Right atrium auricular region (tissue), 2 donors: ENCODE measurements around the gene HOXC5. TPM values are rescaled to one million over a fixed set of nuclear protein-coding genes. Genes with fewer than 3 reads are reported as not detected.

ENCODE experiments used
- DNase-seq: peaks from one replicate; pipeline ENCODE4 v3.0.0-alpha.2; 2019; ENCODE audit warnings: low spot score
- H3K27ac ChIP-seq, 2 donors: fragments of 200-600 bp; sonication (generic); 1 replicate in 1 of 2; 2 replicates in 1 of 2; pipeline ENCODE4 v1.5.1; 2016 to 2019
- H3K27me3 ChIP-seq, 2 donors: fragments of 200-600 bp; sonication (generic); one replicate each; pipeline versions ENCODE4 v1.5.1 to v1.6.0; 2017 to 2019
- H3K36me3 ChIP-seq: fragments of 200-600 bp; sonication (generic); one replicate; pipeline ENCODE4 v1.5.1; 2016
- H3K4me1 ChIP-seq, 2 donors: fragments of 200-600 bp; sonication (generic); one replicate each; pipeline versions ENCODE4 v1.5.1 to v1.6.0; 2017 to 2019
- H3K4me3 ChIP-seq, 2 donors: fragments of 200-600 bp; sonication (generic); 1 replicate in 1 of 2; 2 replicates in 1 of 2; pipeline ENCODE4 v1.5.1; 2017 to 2019; ENCODE audit warnings: mild to moderate bottlenecking in 1 of 2, moderate library complexity in 1 of 2
- H3K9me3 ChIP-seq, 2 donors: fragments of 200-600 bp; sonication (generic); one replicate each; pipeline ENCODE4 v1.5.1; 2019
- CTCF ChIP-seq, 2 donors: fragments of 200-600 bp; sonication (generic); IDR thresholded peaks; one replicate each; pipeline ENCODE4 v1.5.1; 2019; ENCODE audit warnings: antibody characterized with exemption in 2 of 2
- total RNA-seq, 2 donors: library from RNA; depleted of rRNA; stranded (reverse); fragments of >200 nt; gene quantifications; one replicate each; pipeline ENCODE4 v1.1.0, GENCODE V29; 2016

HOXC5 gene
- under 1 TPM in 1 of 2 donors, not detected in 1; 0.33 TPM for total RNA-seq

DNA sequence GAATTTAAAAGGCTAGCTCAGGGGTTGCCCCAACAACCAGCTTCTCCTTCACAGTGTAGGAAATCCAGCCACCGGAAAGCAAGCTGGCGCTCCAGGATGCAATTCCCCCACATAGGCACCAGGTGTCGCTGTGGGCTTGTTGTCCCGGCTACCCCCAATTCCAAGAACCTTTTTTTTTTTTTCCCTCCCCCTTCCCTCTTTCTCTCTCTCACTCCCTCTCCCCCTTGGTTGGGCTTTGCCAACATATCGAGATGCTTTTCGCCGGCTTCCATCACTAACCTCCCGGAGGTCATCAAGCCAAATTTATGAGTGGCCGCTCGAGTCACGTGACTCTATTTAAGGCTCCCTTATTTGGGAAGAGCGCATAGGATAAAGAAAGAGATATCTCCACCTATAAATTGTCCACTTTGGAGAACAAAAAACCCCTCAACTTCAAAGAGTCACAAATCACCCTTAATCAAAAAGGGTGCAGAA lies at the start of gene HOXC5:
TSS of gene HOXC5 (plus strand) at position 424 of the 474 bp plus-strand sequence. CDS start 73 bp downstream, outside the sequence.
- peaks cover 47 to 65% of the 10 kb centered on the region in 2 donors for H3K27me3 ChIP-seq
- H3K27ac ChIP-seq = no peak within 1 kb of the TSS
- H3K36me3 ChIP-seq = no peaks in the 10 kb centered on the region
- peak; percentile 70 to 88 for TF ChIP-seq CTCF (IDR thresholded peaks at IDR 0.05)
- peak; percentile 69 for DNase-seq
- peak within 1 kb of the TSS; percentile 16 to 40 for H3K4me3 ChIP-seq
- H3K9me3 ChIP-seq = peaks cover 0 to 6% of the 10 kb centered on the region in 2 donors
- H3K4me1 ChIP-seq = peaks cover 0 to 34% of the 10 kb centered on the region in 2 donors

DNA sequence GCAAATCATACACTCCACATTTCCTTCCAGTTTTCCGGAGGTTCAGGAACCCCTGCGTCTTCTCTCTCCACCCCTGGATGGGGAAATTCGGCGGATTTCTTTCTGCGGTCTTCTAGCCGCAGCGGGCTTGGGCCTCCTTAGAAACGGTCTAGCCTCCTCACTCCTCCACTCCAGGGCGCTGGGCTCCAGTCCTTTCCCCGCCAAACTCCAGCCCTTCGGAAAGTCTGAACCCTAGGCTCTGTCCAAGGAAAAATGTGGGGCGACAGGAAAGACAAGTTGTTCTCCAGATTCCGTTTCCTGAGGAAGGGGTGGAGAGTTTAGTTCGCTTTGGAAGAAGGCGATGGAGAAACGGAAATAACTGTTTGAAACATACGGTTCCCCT lies 49.3 kb upstream of the HOXC5 start:
- Histone ChIP-seq H3K27me3 (peaks cover 69 to 74% of the 10 kb centered on the region in 2 donors), H3K4me3 (no peak overlapping the region), H3K27ac (no peak overlapping the region), H3K36me3 (no peaks in the 10 kb centered on the region), H3K9me3 (no peaks in the 10 kb centered on the region), H3K4me1 (peaks cover 0 to 25% of the 10 kb centered on the region in 2 donors)
- TF ChIP-seq CTCF (IDR thresholded peaks at IDR 0.05) = no peak
- no peak for DNase-seq

DNA sequence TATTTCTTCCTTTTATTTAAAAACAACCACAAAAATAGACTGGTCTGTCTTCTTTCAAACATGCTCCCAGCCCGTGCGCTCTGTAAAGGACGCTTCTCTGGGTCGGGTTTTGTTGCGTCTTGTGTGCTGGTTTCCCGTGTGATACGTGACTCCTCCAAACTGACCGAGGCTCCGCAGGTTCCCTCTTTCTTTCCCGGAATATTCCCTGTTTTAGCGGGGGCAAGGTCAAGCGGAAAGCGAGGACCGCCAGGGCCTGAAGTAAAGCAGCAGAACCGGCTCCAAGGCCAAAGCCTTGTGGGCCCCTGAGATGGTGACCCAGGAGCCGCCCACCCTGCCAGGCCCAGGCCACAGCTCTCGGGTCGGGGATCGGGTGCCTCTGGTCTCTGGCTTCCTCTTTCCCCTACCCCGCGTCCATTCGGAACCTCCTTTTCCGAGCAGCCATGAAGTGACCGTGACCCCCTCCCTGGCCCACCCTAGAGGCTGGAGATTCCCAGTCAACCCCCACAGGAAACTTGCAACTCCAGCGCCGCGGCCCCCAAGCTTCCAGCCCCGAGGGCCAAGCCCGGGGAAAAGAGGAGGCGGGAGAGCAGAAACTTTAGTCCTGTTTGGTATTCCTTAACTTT lies 48.8 kb upstream of the HOXC5 start:
- H3K4me3 ChIP-seq = no peak overlapping the region
- H3K27me3 ChIP-seq = peaks cover 73 to 74% of the 10 kb centered on the region in 2 donors
- no peak for DNase-seq
- no peaks in the 10 kb centered on the region for H3K9me3 ChIP-seq
- no peak for TF ChIP-seq CTCF (IDR thresholded peaks at IDR 0.05)
- H3K27ac ChIP-seq = no peak overlapping the region
- H3K36me3 ChIP-seq = no peaks in the 10 kb centered on the region
- peaks cover 0 to 26% of the 10 kb centered on the region in 2 donors for H3K4me1 ChIP-seq

DNA sequence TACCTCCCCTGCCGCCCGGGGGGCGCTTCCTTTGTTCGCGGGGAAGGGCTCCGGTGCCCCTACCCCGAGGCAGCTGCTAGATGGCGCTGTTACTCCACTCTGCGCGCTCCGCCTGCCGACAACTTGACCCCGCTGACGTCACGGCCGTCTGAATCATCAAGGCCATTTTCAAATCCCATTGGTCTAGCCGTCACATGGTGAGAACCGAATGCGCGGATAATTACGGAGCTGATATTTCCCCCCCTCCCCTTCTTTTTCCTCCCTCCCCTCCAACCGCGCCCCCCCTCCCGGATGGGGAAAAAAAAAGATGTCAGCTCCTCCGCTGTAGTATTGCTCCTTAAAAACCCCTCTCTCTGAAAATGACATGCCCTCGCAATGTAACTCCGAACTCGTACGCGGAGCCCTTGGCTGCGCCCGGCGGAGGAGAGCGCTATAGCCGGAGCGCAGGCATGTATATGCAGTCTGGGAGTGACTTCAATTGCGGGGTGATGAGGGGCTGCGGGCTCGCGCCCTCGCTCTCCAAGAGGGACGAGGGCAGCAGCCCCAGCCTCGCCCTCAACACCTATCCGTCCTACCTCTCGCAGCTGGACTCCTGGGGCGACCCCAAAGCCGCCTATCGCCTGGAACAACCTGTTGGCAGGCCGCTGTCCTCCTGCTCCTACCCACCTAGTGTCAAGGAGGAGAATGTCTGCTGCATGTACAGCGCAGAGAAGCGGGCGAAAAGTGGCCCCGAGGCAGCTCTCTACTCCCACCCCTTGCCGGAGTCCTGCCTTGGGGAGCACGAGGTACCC lies 47.8 kb upstream of the HOXC5 start, which contains the start of gene HOXC10:
TSS of gene HOXC10 (plus strand) at position 246 of the 791 bp plus-strand sequence. CDS start at position 360, 114 bp downstream.
- H3K4me3 ChIP-seq = peak within 1 kb of the TSS in 1 of 2 donors; percentile 28
- TF ChIP-seq CTCF (IDR thresholded peaks at IDR 0.05) = peak; percentile 26 to 65
- H3K9me3 ChIP-seq = no peaks in the 10 kb centered on the region
- peak; percentile 79 for DNase-seq
- H3K27me3 ChIP-seq = peaks cover 74 to 84% of the 10 kb centered on the region in 2 donors
- H3K36me3 ChIP-seq = no peaks in the 10 kb centered on the region
- H3K4me1 ChIP-seq = peaks cover 0 to 28% of the 10 kb centered on the region in 2 donors
- no peak within 1 kb of the TSS for H3K27ac ChIP-seq

GRCh38 chr12:53985692-53985993 lies 47.2 kb upstream of the HOXC5 start:
- Histone ChIP-seq H3K27ac (no peak overlapping the region), H3K27me3 (peaks cover 78 to 89% of the 10 kb centered on the region in 2 donors), H3K4me1 (peaks cover 0 to 28% of the 10 kb centered on the region in 2 donors), H3K4me3 (peak overlapping the region in 1 of 2 donors; percentile 1), H3K9me3 (no peaks in the 10 kb centered on the region), H3K36me3 (no peaks in the 10 kb centered on the region)
- TF ChIP-seq CTCF (IDR thresholded peaks at IDR 0.05) = no peak
- DNase-seq = no peak
